CD4-positive, alpha-beta T cell treated with Interleukin-6 at 100 ng/mL for 8 hours (primary cell): ENCODE results near the gene A2M.
"Not testable (repeated sequence)": the region's sequence is repeated elsewhere in the genome, so short reads cannot be mapped to it uniquely, and the experiment has no call there.

Experiments
- DNase-seq: peaks from one replicate; pipeline ENCODE4 v3.0.0-alpha.2; 2020; ENCODE audit warnings: mixed read lengths, low spot score

Gene A2M

GRCh38 chr12:9115731-9116559, at the start of gene A2M:
Gene A2M, minus strand, starts transcription at chr12:9115919. Its CDS starts 70 bp downstream, at chr12:9115849.
- DNase-seq = no peak

- DNase-seq = no peak
These were observed 47.7 kb upstream of the A2M start for GRCh38 chr12:9163392-9163791.

GRCh38 chr12:9156119-9156518, 40.4 kb upstream of the A2M start:
- DNase-seq = no peak

- no peak for DNase-seq
These were observed 33.7 kb upstream of the A2M start for GRCh38 chr12:9149372-9149771.

GRCh38 chr12:9148926-9149325, 33.2 kb upstream of the A2M start:
- no peak for DNase-seq

GRCh38 chr12:9147461-9147860, 31.7 kb upstream of the A2M start:
- DNase-seq = no peak

GRCh38 chr12:9144730-9145106, 29.0 kb upstream of the A2M start:
- DNase-seq = no peak

- DNase-seq = no peak
These were observed 28.4 kb upstream of the A2M start for GRCh38 chr12:9143929-9144729.

GRCh38 chr12:9143137-9143536, 27.4 kb upstream of the A2M start:
- no peak for DNase-seq

- not testable (repeated sequence) for DNase-seq
These were observed 24.0 kb upstream of the A2M start for GRCh38 chr12:9139588-9140290.

- no peak for DNase-seq
These were observed 20.2 kb upstream of the A2M start for GRCh38 chr12:9135903-9136310.

- DNase-seq = no peak
These were observed 19.4 kb upstream of the A2M start for GRCh38 chr12:9134981-9135628.

GRCh38 chr12:9133216-9133916, 17.6 kb upstream of the A2M start:
- no peak for DNase-seq

GRCh38 chr12:9132008-9132535, 16.4 kb upstream of the A2M start:
- DNase-seq = no peak

GRCh38 chr12:9130244-9130643, 14.5 kb upstream of the A2M start:
- no peak for DNase-seq

GRCh38 chr12:9127936-9128663, 12.4 kb upstream of the A2M start:
- DNase-seq = no peak

GRCh38 chr12:9127484-9127883, 11.8 kb upstream of the A2M start:
- no peak for DNase-seq

GRCh38 chr12:9124383-9125031, 8.8 kb upstream of the A2M start:
- DNase-seq = no peak

- DNase-seq = no peak
These were observed 8.2 kb upstream of the A2M start for GRCh38 chr12:9123781-9124382.
